HL-60/S4 treated with phorbol 12-myristate 13-acetate at 8.2 ng/mL for 4 days and 3 days (cell line): Measurements from ENCODE around the gene LTBP4.

Experiments used
- in situ Hi-C: fragments of 300-500 bp; cut with MboI; formaldehyde crosslinking; loops from 2 replicates; pipeline ENCODE4 v1.15.0; 2022; ENCODE audit warnings: low sequenced_read_pairs

The LTBP4 gene

DNA sequence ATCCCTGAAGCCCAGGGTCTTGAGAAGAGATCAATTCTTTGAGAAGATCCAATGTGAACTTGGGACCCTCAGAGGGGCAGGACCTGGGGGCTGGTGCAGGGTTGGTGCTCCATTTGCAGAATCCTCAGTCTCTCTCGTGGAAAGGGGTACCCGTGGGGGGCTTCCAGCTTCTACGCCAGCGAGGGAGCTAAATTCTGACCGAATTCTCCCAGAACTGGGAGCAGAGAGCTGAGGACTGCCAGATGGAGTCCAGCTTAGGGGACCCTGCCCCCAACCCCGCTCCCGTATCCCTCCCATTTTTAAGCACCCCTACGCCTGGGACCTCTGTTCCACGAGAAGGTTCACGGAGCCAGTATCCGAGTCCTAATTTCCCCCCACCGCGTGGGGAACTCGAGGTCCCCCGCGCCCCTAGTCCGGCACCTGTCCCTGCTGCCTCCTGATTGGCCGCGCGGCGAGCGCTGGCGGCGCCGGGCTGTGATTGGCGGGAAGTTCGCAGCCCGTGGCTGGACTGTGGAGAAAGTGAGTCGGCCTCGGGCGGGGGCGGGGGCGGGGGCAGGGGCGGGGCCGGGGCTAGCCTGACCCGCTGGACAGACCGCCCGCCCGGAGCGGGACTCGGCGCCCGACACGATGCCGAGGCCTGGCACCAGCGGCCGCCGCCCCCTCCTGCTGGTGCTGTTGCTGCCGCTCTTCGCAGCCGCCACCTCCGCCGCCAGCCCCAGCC, 4.4 kb upstream of the LTBP4 start:
- in situ Hi-C loops = no loop called here

DNA sequence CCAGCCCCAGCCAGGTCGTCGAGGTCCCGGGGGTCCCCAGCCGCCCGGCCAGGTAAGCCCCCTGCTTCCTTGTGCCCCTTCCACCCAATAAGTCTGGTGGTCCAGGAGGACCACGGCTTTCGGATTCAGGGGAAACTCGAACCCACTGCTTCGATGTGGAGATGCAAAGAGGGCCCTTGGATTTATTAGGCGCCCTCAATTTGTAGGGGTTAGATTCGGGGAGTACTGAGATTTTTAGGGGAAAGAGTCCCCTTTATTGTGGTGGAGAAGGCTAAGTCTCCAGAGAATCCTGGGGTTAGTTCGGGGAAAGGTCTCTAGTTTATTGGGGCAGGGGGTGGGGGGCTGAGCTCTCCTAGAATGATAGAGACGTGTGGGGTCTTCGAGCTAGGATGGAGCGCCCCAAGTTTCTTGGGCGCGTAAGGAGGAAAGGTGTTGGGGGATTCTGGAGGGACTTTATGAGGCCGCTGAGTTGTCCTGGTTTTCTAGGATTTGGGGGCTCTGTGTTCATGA, 3.8 kb upstream of the LTBP4 start:
- in situ Hi-C loops = no loop called here

- in situ Hi-C loops = no loop called here
Observed at GRCh38 chr19:40598121-40598917, 2.9 kb upstream of the LTBP4 start.

DNA sequence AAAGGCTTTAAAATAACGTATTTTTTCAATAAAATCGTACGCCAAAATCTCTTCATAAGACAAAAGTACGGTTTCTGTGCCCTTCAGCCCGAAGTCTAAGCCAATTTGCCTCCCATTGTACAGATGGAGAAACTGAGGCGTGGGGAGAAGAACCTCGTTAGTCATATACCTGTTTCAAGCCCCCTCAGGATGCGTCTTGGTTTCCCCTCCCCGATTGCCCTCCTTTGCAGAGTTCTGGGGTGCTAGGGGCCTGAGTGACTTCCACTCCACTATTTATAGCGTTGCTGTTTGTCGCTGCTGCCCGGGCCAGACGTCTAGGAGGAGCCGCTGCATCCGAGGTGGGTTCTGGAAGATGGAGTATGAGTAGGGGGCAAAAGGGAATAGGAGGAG, 2.3 kb upstream of the LTBP4 start:
- in situ Hi-C loops = no loop called here

DNA sequence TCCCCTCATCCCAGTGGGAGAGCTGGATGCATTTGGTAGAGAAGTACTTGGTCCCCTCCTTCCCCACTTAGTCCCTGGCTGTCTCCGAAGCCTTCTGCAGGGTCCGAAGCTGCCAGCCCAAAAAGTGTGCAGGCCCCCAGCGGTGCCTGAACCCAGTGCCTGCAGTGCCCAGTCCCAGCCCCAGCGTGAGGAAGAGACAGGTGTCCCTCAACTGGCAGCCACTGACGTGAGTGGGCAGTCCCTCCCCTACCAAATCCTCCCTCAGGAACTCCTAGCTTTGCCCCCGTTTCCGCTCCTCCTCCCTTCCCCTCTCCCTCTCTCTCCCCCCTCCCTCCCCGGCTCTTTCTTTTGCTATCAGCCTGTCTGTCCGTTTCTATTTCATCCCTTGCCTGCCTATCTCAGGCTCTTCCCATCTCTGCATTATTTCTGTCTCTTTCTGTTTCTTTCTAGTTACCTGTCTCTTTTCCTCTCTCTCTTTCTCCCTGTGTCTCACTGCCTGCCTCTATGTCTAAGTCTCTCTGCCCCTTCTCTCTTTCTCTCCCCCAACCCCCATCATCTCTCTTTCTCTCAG, 1.8 kb upstream of the LTBP4 start:
- in situ Hi-C loops = no loop called here

GRCh38 chr19:40599902-40600569, 1.1 kb upstream of the LTBP4 start:
- in situ Hi-C loops = no loop called here

DNA sequence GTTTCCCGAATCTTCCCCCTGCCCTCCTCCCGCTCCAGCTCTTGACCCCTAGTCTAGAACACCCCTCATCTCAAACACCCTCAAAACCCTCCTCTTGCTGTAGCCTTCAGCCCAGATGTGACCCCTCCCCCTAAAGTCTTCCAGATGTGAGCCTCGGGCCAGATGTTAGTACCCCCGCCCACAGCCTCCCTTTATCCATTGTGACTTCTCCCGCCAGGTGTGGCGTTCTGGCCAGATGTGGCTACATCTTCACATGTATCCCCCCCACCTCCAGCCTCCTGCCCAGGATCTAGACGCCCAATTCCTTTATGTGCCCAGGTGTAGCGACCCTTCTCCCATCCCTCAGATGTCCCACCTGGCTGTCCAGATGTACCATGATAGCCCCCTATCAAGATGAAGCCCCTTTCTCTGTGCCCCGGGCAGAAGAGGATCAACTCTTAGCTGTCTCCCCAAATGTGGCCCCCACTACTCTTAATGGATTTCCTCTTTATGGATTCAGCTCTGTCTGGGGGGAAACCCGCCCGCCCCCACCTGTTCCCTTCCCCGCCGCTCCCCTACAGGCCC, 517 bp upstream of the LTBP4 start:
- in situ Hi-C loops = no loop called here

DNA sequence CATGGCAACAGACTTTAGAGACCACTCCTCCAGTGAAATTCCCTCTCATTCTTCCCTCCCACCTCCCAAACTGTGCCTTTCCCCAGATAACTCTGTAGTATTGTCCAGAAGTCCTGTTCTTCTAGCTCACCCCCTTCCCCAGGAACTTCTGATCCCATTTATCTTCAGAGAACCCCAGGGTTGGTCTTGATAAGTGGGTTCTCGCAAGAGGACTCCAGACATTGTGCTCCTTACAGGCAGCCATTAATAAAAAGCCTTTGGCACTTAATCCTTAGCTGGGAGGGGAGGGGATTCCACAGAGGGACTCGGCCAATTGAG, 1.9 kb downstream of the LTBP4 start:
- in situ Hi-C loops = no loop called here

DNA sequence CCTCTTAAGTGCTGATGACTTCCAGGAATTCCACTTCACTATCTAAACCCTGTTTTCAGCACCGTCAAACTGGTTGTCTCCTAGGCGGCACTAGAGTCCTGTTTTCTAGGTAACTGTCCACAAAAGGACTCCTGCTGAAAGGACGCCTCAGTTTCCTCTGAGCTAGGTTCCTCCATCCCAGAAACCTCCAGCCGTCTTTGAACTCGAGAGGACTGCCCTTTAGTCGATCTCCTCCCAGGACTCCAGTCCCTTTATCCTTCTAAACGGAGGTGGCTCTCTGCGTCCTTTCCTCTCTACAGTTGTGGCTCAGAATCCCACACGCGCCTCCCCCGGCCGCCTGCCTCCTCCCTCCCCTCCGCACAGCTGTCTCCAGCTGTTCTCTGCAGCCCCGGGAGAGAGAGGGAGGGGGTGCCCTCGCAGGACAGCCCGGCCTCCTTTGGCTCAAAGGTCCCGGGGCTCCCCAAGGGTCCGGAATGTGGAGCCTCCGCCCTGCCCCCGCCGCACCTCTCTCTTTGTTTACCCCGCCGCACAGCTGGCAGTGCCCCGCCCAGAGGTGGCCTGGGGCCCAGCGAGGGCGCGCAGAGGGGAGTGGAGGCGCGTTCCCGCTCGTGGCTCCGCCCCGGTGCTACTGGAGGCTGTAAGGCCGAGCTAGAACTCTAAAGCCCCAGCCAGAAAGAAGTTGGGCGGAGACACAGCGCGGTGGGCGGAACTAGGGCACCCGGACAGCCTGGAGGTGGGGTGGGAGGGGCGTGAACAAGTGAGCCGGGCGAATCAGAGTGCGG, 2.4 kb downstream of the LTBP4 start:
- in situ Hi-C loops = no loop called here

- in situ Hi-C loops = no loop called here
Observed at GRCh38 chr19:40604171-40604646, 3.0 kb downstream of the LTBP4 start.

DNA sequence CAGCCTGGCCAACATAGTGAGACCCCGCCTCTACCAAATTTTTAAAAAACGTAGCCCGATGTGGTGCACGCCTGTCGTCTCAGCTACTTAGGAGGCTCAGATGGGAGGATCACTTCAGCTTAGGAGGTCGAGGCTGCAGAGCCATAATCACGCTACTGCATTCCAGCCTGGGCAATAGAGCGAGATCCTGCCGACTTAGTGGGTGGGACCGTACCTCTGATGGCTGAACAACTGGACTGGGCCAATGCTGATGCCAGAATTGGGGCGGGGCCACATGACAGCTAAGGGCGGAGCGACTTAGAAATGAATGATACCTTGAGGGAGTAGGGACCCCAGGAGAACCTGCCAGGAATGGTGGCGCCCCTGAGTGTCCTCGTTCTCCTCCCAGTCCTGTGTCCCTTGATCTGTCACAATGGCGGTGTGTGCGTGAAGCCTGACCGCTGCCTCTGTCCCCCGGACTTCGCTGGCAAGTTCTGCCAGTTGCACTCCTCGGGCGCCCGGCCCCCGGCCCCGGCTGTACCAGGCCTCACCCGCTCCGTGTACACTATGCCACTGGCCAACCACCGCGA, 3.6 kb downstream of the LTBP4 start:
- in situ Hi-C loops = no loop called here

DNA sequence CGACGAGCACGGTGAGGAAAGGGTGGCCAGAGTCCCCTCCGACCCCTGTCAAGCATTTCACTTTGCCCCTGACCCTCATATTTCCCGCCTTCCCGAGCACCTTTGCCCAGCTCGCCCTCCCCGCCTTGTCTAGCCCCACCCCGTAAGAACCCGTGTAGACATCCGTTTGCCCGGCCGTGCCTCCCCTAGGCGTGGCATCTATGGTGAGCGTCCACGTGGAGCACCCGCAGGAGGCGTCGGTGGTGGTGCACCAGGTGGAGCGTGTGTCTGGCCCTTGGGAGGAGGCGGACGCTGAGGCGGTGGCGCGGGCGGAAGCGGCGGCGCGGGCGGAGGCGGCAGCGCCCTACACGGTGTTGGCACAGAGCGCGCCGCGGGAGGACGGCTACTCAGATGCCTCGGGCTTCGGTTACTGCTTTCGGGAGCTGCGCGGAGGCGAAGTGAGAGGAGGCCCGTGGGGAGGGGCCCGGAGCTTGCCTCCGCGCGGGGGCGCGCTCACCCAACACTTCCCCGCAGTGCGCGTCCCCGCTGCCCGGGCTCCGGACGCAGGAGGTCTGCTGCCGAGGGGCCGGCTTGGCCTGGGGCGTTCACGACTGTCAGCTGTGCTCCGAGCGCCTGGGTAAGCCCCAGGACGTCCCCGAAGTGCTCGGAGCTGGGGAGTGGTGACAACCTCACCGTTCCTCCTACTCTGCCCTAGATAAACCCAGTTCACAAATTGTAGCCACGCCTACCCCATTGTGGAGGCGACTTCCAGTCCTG, 4.2 kb downstream of the LTBP4 start:
- in situ Hi-C loops = no loop called here

- in situ Hi-C loops = no loop called here
Observed at GRCh38 chr19:40607311-40608239, 6.4 kb downstream of the LTBP4 start.

GRCh38 chr19:40608240-40608621, 7.1 kb downstream of the LTBP4 start:
- in situ Hi-C loops = no loop called here

DNA sequence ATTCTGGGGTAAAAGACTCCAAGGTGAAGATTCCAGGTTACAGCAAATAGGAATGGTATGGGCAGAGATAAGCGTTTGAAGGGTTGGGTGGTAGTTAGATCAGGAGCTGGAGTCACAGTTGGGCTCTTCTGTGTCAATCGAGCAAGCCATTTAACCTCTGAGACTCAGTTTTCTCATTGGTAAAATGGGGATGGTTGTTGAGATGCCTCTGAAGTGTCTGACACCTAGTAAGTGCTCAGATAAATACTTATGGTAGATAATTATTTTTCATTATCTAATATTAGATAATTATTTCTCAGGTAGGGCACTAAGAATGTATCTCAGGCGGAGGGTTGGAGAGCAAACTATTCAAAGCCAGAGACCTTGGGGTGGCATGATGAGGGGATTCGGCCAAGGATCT, 7.8 kb downstream of the LTBP4 start:
- in situ Hi-C loops = no loop called here

DNA sequence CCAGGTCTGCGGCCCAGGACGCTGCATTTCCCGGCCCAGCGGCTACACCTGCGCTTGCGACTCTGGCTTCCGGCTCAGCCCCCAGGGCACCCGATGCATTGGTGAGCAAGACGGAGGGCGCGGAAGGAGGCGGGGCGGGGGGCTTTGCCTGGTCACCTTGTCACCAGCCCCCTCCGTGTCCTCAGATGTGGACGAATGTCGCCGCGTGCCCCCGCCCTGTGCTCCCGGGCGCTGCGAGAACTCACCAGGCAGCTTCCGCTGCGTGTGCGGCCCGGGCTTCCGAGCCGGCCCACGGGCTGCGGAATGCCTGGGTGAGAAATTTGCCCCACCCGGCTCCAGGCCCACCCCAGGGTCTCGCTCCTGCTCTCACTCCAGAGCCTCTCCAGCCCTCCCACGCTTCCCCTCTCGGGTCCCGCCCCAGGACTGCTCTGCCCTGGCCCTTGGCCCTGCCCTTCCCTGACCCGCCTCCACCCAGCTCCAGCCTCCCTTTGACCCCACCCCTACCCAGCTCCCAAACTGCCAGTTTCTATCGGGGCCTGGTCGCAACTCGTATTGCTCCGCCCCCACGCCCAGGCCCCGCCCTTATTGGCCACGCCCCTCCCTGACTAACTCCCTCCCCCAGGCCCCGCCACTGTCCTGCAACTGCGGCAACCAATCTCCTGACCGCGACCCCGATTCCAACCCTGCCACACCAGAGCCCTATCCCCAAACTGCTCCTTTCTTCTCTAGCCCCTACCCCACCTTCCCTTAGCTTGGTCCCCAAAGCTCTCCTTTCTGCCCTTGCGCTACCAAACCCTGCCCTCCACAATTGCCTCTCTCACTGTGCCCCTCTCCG, 8.6 kb downstream of the LTBP4 start:
- in situ Hi-C loops = no loop called here

DNA sequence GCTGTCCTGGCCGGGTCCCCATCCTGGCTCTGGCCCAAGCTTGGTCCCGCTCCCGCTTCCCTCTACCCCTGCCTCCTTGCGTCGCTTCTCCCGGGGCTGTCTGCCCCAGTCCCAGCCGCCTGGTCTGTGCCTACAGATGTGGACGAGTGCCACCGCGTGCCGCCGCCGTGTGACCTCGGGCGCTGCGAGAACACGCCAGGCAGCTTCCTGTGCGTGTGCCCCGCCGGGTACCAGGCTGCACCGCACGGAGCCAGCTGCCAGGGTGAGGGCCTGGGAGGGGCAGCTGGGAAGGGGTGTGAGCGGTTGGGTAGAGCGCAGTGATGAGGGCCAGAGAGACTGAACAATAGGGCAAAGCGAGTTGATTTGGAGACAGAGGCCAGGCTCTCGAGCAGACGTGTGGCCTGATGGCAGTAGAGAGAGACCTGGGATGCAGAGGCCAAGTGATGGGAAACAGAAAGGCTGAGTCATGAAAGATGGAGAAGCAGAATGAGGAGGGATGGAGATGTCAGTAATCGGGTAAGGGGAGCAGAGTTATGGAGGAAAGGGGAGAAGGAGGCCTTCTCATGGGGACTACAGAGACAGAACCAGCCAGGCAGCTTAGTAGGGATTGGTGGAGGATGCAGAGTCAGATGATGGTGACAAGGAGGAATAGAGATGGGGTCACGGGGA, 9.4 kb downstream of the LTBP4 start:
- in situ Hi-C loops = no loop called here
